Fibroblast of skin of scalp (primary cell): ENCODE results near the gene SDC1.

Experiments used
- DNase-seq: peaks from one replicate; pipeline ENCODE4 v3.0.0-alpha.2; 2013

SDC1 gene

GRCh38 chr2:20169796-20170703 lies 54.9 kb downstream of the SDC1 start:
- no peak for DNase-seq

GRCh38 chr2:20168727-20169696 lies 55.9 kb downstream of the SDC1 start:
- DNase-seq = no peak

GRCh38 chr2:20168048-20168726 lies 56.7 kb downstream of the SDC1 start:
- DNase-seq = no peak

DNA sequence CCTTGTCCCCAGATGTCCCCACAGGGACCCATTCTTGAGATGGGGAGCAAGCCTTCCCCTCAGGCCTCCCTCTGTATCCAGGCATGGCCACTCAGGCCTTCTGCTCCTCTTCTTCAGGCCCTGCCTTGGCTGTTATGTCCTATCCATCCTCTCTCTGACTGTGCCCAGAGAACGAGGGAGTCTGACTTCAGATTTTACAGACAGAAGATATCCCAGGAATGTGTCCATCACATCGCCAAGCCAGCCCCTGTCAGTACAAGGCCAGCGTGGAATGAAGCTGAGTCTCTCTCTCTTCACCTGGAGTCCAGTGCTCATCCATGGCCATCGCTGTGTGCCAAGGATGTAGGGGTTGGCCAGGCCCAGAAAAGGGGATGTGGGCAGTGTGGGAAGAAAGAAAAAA lies 57.6 kb downstream of the SDC1 start:
- DNase-seq = peak; percentile 62

DNA sequence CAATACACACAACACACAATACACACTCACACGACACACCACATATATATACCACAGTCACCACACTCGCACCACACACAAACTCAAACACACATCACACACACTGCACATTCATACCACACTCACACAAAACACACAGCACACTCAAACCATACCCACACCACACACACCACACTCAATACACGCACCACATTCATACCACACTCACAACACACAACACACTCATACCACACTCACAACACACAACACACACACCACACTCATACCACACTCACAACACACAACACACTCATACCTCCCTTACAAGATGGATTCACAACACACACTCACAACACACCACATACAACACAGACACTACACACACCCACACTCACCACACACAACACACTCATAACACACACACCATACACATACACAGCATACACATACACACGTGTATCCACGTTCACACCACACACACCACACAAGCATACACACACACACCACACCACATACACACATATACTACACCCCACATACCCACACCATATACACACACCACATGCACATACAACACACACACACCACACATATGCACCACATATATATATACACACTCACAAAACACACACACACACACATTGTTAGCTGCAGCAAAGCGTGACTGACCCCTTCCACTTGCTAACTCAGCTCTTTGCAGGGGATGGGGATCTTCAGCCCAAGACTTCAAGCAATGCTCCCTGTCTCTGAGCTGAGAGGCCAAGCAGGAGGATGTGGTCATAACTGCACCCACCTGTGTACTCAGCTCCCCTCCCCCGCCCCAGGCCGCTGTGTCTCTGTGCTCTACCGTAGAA lies 59.0 kb downstream of the SDC1 start:
- DNase-seq = no peak

- peak; percentile 52 for DNase-seq
These were observed 60.0 kb downstream of the SDC1 start for GRCh38 chr2:20164734-20165478.

- no peak for DNase-seq
These were observed 60.7 kb downstream of the SDC1 start for GRCh38 chr2:20164061-20164733.

DNA sequence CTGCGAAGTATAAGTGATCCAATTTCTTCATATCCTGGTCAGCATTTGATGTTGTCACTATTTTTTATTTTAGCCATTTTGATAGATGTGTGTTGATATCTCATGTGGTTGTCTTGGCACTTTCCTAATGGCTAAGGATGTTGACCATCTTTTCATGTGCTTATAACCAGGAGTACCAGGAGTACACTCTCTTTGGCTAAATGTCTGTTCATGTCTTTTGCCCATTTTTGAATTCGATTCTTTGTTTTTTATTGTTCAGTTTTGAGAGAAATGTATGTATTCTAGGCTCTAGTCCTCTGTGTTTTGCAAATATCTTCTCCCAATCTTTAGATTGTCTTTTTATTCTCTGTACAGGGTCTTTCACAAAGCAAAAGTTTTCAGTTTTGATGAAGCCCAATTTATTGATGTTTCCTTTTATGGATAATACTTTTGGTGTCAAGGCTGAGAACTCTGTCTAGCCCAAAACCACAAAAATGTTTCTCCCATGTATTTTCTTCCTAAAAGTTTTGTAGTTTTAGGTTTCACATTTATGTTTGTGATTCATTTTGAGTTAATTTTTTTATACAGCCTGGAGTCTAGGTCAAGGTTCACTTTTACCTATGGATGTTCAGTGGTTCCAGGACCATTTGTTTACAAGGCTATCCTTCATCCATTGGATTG lies 65.4 kb downstream of the SDC1 start:
- DNase-seq = peak; percentile 51

GRCh38 chr2:20157193-20157891 lies 67.6 kb downstream of the SDC1 start:
- peak; percentile 43 for DNase-seq

GRCh38 chr2:20156836-20157192 lies 68.1 kb downstream of the SDC1 start:
- DNase-seq = no peak

DNA sequence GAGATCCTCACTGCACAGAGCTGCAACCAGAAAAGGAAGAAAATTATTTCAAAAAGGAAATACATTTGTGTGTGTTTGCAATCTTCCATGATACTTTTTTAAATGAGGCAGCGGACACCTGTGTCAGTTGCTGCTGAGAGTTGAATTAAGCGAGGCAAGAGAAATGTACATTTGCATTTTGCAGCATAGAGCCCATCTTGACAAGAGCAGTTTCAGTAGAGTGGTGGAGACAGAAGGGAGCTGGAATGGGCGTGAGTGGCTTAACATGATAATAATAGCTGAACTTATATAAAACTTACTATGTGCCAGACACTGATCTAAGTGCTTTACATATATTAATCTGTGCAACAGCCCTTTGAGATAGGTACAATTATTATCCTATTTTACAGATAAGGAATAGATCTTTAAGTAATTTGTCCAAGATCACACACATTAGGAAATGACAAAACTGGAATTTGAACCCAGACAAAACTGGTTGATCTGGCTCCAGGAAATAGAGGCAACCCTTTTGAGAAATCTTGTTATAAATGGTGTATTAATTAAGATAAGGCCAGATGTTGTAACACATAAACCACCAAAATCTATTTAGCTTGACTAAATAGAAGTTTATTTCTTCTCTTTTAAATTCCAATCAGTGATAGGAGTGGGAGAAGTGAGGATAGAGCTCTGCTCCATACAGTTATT lies 68.7 kb downstream of the SDC1 start:
- DNase-seq = no peak

GRCh38 chr2:20153131-20153851 lies 71.6 kb downstream of the SDC1 start:
- DNase-seq = no peak

- DNase-seq = no peak
These were observed 73.9 kb downstream of the SDC1 start for GRCh38 chr2:20150806-20151571.
